HuH-7 (cell line): Measurements from ENCODE around the gene MBOAT1.

ENCODE experiments used
- DNase-seq: peaks from one replicate; pipeline ENCODE4 v3.0.0; 2011; ENCODE audit warnings: low spot score

MBOAT1 gene

GRCh38 chr6:20099156-20099555 lies 113.1 kb downstream of the MBOAT1 start:
- no peak for DNase-seq

GRCh38 chr6:20098267-20098876 lies 113.9 kb downstream of the MBOAT1 start:
- DNase-seq: no peak

DNA sequence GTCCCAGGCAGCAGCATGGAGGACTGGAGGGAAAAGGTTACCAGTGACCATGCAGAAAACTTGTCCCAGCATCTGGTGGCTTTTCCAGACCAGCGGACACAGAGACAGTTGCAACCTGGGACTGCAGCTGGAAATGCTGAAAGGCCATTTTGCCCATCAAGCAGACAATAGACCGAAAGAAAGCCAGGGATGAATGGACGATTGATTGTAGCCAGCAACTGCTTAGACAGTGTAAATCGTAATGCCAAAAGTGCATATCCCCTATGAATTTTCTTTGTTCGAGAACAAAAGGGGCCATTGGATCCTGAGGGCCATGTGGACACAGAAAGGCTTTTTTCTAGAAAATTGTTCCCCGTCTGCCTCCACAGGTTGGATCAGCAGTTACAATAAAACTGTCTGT lies 115.7 kb downstream of the MBOAT1 start:
- DNase-seq: no peak

GRCh38 chr6:20095436-20095835 lies 116.8 kb downstream of the MBOAT1 start:
- DNase-seq: no peak

- DNase-seq: peak; percentile 20
Observed at GRCh38 chr6:20092071-20092566, 120.2 kb downstream of the MBOAT1 start.

DNA sequence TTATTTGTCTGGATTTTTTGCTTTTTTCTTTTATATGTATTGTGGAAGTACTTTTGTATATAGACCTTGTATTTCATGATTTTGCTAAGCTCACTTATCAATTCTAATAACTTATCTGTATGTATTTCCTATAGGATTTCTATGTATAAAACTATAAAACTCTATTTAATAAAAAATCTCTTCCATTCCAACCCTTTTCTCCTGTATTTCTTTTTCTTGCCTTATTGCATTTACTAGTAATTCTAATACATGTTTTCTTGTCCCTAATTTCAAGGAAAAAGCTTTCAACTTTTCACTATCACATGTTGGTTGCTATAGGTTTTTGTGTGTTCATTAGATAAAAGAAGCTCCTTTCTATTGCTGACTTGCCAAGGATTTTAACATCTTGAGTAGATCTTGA lies 125.3 kb downstream of the MBOAT1 start:
- no peak for DNase-seq

DNA sequence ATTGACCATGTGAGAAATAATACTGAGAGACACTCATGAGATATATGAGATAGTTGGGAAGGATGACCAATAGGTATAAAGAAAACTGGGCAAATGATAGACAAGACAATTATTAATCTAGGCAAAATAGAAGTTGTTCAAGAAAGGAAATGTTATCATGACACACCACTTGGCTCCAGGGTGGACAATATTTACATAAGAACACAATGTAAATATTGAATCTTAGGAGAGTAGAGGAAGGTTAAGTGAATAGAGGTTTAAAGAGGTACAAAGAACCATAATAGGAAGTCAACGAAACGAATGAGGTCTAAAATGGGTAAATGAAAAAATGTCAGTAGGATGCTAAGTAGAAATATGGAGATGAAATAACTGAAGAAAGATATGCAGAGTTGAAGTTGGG lies 126.5 kb downstream of the MBOAT1 start:
- no peak for DNase-seq

- no peak for DNase-seq
Observed at GRCh38 chr6:20084411-20084810, 127.9 kb downstream of the MBOAT1 start.

- DNase-seq: no peak
Observed at GRCh38 chr6:20071998-20072397, 140.3 kb downstream of the MBOAT1 start.

DNA sequence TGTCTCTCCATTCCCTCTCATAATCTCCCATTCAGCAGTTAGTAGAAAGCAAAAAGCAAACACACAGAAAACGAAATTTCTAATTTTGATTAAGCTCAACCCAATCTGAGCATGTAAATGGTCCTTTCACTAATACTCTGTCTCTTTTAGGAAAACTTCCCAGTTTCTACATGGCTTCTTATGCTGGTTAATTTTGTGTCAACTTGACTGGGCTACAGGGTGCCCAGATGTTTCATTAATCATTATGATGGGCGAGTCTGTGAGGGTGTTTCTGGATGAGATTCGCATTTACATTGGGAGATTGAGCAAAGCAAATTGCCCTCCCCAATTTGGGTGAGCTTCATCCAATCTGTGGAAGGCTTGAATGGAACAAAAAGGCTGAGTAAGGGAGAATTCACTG lies 142.2 kb downstream of the MBOAT1 start:
- DNase-seq: no peak

DNA sequence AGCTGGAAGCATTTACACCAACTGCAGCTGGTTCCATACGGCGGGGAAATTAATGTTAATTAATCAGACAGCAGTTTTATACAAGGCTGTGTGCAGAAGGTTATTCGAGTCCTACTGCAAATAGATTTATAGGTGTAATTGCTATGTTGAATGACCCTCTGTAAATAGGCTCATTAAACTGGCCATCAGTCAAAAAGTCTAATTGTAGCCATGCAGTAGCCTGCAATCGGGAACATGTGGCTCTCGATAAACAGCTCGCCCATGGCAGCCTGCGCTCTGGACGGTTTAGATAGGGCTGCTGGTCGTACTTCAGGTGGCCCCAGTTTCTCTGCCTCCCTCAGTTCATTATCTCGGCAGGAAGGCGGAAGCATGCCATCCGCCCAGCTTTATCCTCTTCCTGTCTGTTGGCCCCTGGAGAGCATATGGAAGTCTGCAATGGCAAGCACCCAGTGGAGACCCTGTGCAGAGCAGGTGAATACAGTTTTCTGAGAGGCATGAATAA lies 143.2 kb downstream of the MBOAT1 start:
- no peak for DNase-seq

- DNase-seq: no peak
Observed at GRCh38 chr6:20068421-20068988, 143.8 kb downstream of the MBOAT1 start.

- DNase-seq: no peak
Observed at GRCh38 chr6:20061952-20062351, 150.3 kb downstream of the MBOAT1 start.

DNA sequence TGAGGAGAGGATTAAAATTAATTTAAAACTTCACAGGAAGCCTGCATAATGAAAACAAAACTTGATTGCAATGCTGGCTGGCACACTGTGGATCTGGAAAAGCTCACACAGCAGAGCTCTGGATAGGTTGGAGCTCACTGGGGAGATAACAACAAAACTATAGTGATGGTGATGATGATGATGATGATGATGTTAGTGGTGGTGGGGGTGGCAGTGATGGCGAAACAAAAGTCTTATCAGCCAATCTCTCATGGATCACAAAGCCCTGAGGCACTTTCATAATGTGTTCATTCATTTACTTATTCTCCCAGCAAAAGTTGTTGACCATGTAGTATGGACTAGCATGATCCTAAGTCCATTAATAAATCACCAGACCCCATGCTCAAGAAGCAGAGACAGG lies 152.0 kb downstream of the MBOAT1 start:
- DNase-seq: no peak

DNA sequence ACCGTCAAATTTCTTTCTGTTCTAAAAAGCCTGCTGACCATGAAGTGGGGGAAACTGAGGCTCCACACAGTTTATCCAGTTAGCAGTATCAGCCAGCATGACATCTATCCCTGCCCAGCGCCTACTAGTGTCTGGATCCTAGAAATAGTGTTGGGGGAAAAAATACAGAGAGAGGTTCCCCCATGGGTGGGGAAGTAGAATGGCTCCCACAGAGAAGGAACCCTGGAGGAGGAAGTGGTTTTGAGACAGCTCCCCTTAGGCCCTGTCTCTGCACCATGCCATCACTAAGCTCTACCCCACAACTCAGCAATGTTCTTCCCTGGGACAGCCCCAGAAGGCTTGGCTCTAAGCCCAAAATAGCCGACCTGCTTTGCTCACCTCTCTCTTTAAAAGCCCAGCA lies 153.4 kb downstream of the MBOAT1 start:
- no peak for DNase-seq

- DNase-seq: no peak
Observed at GRCh38 chr6:20058121-20058905, 154.0 kb downstream of the MBOAT1 start.

DNA sequence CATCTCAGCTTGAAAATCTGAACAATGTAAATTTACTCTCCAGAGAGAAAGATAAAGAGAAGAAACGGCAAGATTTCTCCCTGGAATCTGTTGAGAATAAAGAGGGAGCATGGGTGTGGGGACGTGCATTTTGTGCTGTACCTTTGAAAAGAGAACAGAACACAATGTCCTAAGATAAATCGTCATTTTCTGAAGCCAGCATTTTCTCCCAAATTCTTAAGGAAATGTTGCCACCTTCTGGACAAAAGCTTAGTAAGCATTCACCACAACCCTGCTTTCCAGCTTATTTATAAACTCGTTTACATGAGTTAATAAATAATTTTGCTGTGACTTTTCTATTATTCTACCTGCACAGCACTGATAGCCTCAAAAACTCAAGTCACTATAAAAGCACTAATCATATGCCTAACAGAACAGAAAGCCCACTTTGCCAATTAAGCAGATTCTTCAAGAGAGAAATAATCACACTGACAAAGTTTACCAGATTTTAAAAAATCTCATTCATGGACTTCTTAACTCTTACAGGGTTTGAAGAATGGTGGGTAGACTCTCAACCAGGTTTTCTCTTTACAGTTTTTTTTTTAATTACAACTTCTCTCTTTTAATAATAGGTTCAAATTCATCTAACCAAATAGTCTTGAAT lies 155.8 kb downstream of the MBOAT1 start:
- peak; percentile 12 for DNase-seq

GRCh38 chr6:20055916-20056315 lies 156.4 kb downstream of the MBOAT1 start:
- no peak for DNase-seq
